Prostate gland (tissue), 2 donors: ENCODE measurements around the gene OGA. TPM values are rescaled to one million over a fixed set of nuclear protein-coding genes. Genes with fewer than 3 reads are reported as not detected.

Experiments
- DNase-seq: peaks from one replicate; pipeline ENCODE4 v3.0.0-alpha.2; 2019; ENCODE audit warnings: low spot score
- H3K27ac ChIP-seq, 2 donors: fragments of 200-600 bp; sonication (generic); 2 replicates each; pipeline ENCODE4 v1.5.1; 2017 to 2019
- H3K27me3 ChIP-seq: fragments of 200-600 bp; sonication (generic); replicated peaks from 2 replicates; pipeline ENCODE4 v1.5.1; 2019; ENCODE audit not compliant: insufficient read depth
- H3K36me3 ChIP-seq, 2 donors: fragments of 200-600 bp; sonication (generic); 1 replicate in 1 of 2; 2 replicates in 1 of 2; pipeline versions ENCODE4 v1.5.1 to v1.8.1; 2017 to 2019
- H3K4me1 ChIP-seq: fragments of 200-600 bp; sonication (generic); replicated peaks from 2 replicates; pipeline ENCODE4 v1.5.1; 2019
- H3K4me3 ChIP-seq, 2 donors: fragments of 200-600 bp; sonication (generic); 2 replicates each; pipeline ENCODE4 v1.5.1; 2017 to 2019
- H3K9me3 ChIP-seq: fragments of 200-600 bp; sonication (generic); 2 replicates; pipeline ENCODE4 v1.5.1; 2017
- POLR2A ChIP-seq: fragments of 450-650 bp; IDR thresholded peaks from one replicate; pipeline ENCODE4 v1.6.1; 2016; ENCODE audit warnings: antibody characterized with exemption, mild to moderate bottlenecking
- POLR2AphosphoS5 ChIP-seq: sonication (generic); formaldehyde crosslinking; IDR thresholded peaks from one replicate; pipeline ENCODE4 v1.6.1; 2017; ENCODE audit warnings: antibody characterized with exemption
- WGBS: methylation state at CpG from one replicate; pipeline ENCODE4 v1.1.5; 2018; 5-methylcytosine and 5-hydroxymethylcytosine counted together
- intact Hi-C: fragments of 100-400 bp; cut with DNase I; formaldehyde crosslinking; loops from one replicate; pipeline ENCODE4 v1.14.2; 2022
- total RNA-seq, 2 donors: library from RNA; depleted of rRNA; stranded (reverse); fragments of >200 nt; gene quantifications; one replicate each; pipeline ENCODE4 v1.1.0, GENCODE V29; 2016
- TF ChIP-seq, protein P1 (sequence below), 4 experiments: fragments of 200-600 bp in 2 of 4; fragments of 450-650 bp in 2 of 4; sonication (generic) in 2 of 4; IDR thresholded peaks; 1 replicate in 3 of 4; 2 replicates in 1 of 4; pipeline ENCODE4 v1.5.1; 2016 to 2019; ENCODE audit warnings: antibody characterized with exemption in 4 of 4, mild to moderate bottlenecking in 2 of 4, moderate library complexity in 2 of 4

Gene OGA
- total RNA-seq: 100 to 1,000 TPM in 1 of 2 donors, 10 to 100 TPM in 1; 82.5 to 143 TPM

DNA sequence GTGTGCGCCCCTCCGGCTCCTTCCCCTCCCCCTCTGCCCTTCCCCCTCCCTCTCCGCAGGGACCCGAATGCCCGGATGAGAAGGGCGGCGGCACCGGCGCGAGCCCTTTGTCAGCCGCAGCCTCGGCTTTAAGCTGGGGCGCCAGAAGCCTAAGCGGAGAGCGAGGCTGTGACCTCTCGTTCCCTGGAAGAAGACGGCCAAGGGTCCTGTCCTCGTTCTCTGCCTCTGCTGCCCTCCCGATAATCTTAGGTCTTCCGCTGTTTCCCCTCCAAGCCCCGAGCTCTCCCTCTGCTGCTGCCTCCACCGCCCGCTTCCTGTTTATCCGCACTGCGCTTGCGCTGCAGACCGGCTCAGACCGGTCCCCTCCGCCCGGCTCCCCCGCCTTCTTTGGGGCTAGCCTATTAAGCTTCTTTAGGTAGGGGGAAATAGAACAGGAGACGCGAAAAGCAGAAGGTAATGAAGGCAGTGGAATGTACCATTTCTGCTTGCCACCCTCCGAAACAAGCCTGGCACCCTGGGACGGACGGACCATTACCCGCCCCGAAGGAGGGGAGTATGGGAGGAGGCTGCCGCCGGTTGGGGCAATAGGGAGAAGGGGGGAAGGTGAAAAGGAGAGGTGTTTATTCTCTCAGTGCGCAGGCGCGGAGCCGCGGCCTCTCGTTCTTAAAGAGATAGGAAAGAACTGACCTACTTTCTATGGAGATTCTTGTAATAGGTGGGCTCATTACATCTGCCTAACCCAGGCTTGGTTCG, at the start of gene OGA:
Gene OGA, minus strand, starts transcription at position 326 of the 753 bp plus-strand sequence. CDS start 422 bp downstream, outside the sequence.
- Histone ChIP-seq H3K27me3 (no peaks in the 10 kb centered on the region), H3K4me1 (peaks cover 5% of the 10 kb centered on the region), H3K9me3 (no peaks in the 10 kb centered on the region), H3K4me3 (peak within 1 kb of the TSS; percentile 99 to 100), H3K36me3 (no peaks in the 10 kb centered on the region), H3K27ac (peak within 1 kb of the TSS; percentile 96 to 97)
- intact Hi-C loops: loop anchor here (5.0 kb wide), 2 partner anchors 36 to 334 kb away; partner anchors contain the start of genes NOLC1 and NPM3
- TF ChIP-seq POLR2AphosphoS5: peak; percentile 100
- peak; percentile 98 for TF ChIP-seq POLR2A
- TF ChIP-seq, protein P1, sequence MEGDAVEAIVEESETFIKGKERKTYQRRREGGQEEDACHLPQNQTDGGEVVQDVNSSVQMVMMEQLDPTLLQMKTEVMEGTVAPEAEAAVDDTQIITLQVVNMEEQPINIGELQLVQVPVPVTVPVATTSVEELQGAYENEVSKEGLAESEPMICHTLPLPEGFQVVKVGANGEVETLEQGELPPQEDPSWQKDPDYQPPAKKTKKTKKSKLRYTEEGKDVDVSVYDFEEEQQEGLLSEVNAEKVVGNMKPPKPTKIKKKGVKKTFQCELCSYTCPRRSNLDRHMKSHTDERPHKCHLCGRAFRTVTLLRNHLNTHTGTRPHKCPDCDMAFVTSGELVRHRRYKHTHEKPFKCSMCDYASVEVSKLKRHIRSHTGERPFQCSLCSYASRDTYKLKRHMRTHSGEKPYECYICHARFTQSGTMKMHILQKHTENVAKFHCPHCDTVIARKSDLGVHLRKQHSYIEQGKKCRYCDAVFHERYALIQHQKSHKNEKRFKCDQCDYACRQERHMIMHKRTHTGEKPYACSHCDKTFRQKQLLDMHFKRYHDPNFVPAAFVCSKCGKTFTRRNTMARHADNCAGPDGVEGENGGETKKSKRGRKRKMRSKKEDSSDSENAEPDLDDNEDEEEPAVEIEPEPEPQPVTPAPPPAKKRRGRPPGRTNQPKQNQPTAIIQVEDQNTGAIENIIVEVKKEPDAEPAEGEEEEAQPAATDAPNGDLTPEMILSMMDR (IDR thresholded peaks at IDR 0.05): peak in 1 of 4 experiments; percentile 9
- DNase-seq: peak; percentile 98
- 0% methylated on average over 47 of the region's 47 CpGs for WGBS

- H3K4me1 ChIP-seq: no peaks in the 10 kb centered on the region
- no peak overlapping the region for H3K27ac ChIP-seq
- 31% methylated on average over 1 of the region's 1 CpG for WGBS
- no peak for DNase-seq
- TF ChIP-seq POLR2A: no peak
- peak; percentile 14 for TF ChIP-seq POLR2AphosphoS5
- no peaks in the 10 kb centered on the region for H3K9me3 ChIP-seq
- no peaks in the 10 kb centered on the region for H3K36me3 ChIP-seq
- H3K4me3 ChIP-seq: no peak overlapping the region
- no peaks in the 10 kb centered on the region for H3K27me3 ChIP-seq
- intact Hi-C loops: no loop called here
Measured at GRCh38 chr10:101867931-101868330, 49.7 kb upstream of the OGA start.

GRCh38 chr10:101859530-101859929, 41.3 kb upstream of the OGA start:
- DNase-seq: no peak
- H3K36me3 ChIP-seq: no peaks in the 10 kb centered on the region
- WGBS: 96% methylated on average over 2 of the region's 2 CpGs
- no peak overlapping the region for H3K27ac ChIP-seq
- H3K4me3 ChIP-seq: no peak overlapping the region
- TF ChIP-seq POLR2A: no peak
- TF ChIP-seq POLR2AphosphoS5: no peak
- TF ChIP-seq, protein P1 (IDR thresholded peaks at IDR 0.05): no peak
- intact Hi-C loops: no loop called here
- no peaks in the 10 kb centered on the region for H3K9me3 ChIP-seq
- H3K4me1 ChIP-seq: no peaks in the 10 kb centered on the region
- H3K27me3 ChIP-seq: no peaks in the 10 kb centered on the region

DNA sequence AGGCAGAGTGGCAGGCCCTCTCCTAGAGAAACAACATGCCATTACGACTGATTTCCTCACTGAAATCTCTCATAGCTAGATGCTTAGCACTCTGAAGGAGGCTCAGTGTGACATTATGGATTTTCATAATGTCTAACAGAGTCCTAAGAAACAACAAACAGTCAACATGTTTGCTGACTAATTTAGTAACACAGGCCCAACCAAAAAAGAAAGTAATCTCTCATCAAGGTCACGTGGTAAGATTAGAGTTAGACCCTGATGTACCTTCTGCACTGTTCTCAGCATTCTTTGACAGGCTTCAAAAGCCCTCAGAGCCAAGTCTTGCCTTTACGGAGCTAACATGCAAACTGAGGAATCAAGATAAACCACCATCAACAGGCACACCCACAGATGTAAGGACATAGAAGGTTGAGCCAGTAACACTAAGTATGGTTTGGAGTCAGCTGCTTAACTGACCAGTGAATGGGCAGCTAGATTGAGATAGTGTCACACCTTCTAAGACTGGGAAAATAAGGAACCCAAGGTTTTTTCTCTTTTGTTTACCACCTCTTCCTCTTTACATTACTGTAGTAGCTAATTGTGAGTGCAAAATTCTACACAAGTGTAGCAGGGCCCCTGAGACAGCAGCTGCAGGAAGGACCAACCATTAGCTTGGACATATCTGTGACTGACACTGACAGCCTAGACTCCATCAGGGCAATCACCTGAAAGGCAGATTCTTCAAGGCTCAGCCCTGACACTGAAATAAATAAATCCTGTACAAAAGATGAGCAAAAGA, 40.7 kb upstream of the OGA start:
- intact Hi-C loops: no loop called here
- Histone ChIP-seq H3K36me3 (no peaks in the 10 kb centered on the region), H3K4me3 (no peak overlapping the region), H3K27ac (no peak overlapping the region), H3K27me3 (no peaks in the 10 kb centered on the region), H3K4me1 (no peaks in the 10 kb centered on the region), H3K9me3 (no peaks in the 10 kb centered on the region)
- no peak for DNase-seq
- 77% methylated on average over 3 of the region's 3 CpGs for WGBS
- TF ChIP-seq POLR2A (no peak), POLR2AphosphoS5 (no peak)
- TF ChIP-seq, protein P1 (IDR thresholded peaks at IDR 0.05): no peak

DNA sequence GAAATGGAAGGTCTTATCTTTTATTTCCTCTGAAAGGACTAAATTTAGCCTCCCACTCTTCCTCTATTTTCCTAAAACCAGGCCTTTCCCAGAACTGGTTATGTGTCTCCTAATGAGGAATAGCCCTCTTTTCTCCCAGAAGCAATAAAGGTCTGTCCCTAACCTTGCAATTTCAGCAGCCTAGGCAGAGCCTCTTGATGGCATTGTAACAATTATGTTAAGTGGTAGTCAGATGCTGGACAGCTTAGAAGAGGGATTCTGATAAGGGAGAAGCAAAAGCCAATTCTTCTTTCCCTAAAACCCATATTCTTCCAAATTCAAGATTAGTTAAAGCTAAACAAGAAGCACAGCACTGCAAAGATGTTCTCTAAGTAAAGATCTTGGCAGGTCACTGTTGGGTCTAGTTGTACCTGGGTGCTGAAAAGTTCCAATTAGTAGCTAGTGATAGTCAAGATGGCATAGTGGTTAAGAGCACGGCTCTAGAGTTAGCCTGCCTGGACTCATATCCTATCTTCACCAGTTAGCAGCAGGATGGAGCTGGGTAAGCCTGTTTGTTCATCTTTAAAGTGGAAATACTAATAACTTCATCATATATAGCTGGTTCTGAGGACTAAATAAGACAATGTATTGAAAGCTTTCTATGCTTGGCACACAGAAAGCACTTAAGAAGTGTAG, 39.7 kb upstream of the OGA start:
- intact Hi-C loops: no loop called here
- 100% methylated on average over 1 of the region's 1 CpG for WGBS
- no peak for TF ChIP-seq POLR2A
- TF ChIP-seq, protein P1 (IDR thresholded peaks at IDR 0.05): no peak
- TF ChIP-seq POLR2AphosphoS5: no peak

More for the DNA sequence above, 39.7 kb upstream of the OGA start:
- Histone ChIP-seq H3K4me3 (no peak overlapping the region), H3K36me3 (no peaks in the 10 kb centered on the region), H3K27me3 (no peaks in the 10 kb centered on the region), H3K4me1 (no peaks in the 10 kb centered on the region), H3K9me3 (no peaks in the 10 kb centered on the region), H3K27ac (no peak overlapping the region)
- no peak for DNase-seq
